GM12878 (cell line): ENCODE data around the gene NOP14. TPM values are rescaled to one million over a fixed set of nuclear protein-coding genes. Genes with fewer than 3 reads are reported as not detected.

Experiments
- ATAC-seq: fragments of 200-7000 bp; cut with Tn5 transposase; 3 replicates; pipeline ENCODE4 v1.9.1; 2020; ENCODE audit warnings: mild to moderate bottlenecking, moderate library complexity
- BruUV-seq: library from RNA; stranded (reverse); fragments of 400-500 nt; replicated peaks from 2 replicates; lab custom pipeline; 2021; lab: Mats Ljungman, UMichigan
- CTCF ChIA-PET: fragments of 300-600 bp; sonication (Branson Sonifier 250); formaldehyde crosslinking; extraction: SDS; loops from one replicate; lab custom pipeline; 2021; ENCODE audit warnings: inconsistent platforms; lab: Yijun Ruan, JAX
- POLR2A ChIA-PET: fragments of 350-600 bp; formaldehyde crosslinking; extraction: SDS; loops from one replicate; lab custom pipeline; 2021; ENCODE audit warnings: inconsistent platforms; lab: Charles Lee
- RAD21 ChIA-PET: fragments of 300-600 bp; sonication (Branson Sonifier 250); formaldehyde crosslinking; loops from one replicate; lab custom pipeline; 2023; ENCODE audit warnings: antibody characterized with exemption; ENCODE audit not compliant: unreplicated experiment; lab: Charles Lee
- SMC1A ChIA-PET: fragments of 300-600 bp; sonication (Branson Sonifier 250); formaldehyde crosslinking; loops from one replicate; lab custom pipeline; 2023; ENCODE audit not compliant: unreplicated experiment, uncharacterized antibody; lab: Charles Lee
- DNase-seq: peaks from one replicate; pipeline ENCODE4 v3.0.0-alpha.2; 2011; ENCODE audit warnings: low read depth, low spot score
- FAIRE-seq: peaks from 3 replicates; lab custom pipeline; 2011; peaks lifted over from hg19 to GRCh38; lab: Jason Lieb, UNC
- H2AFZ ChIP-seq: 2 replicates; pipeline ENCODE4 v1.6.0; 2011; ENCODE audit warnings: low read depth, low read length, control low read depth; ENCODE audit not compliant: control insufficient read depth
- H3K27ac ChIP-seq: 2 replicates; pipeline ENCODE4 v1.5.1; 2011; ENCODE audit warnings: control low read depth; ENCODE audit not compliant: control insufficient read depth, insufficient read depth
- H3K27me3 ChIP-seq, 2 experiments: replicated peaks in 1 of 2; 2 replicates each; pipeline versions ENCODE4 v1.6.0 to v1.6.1; 2011; ENCODE audit warnings: low read length in 1 of 2; ENCODE audit not compliant: control insufficient read depth in 2 of 2, insufficient read depth in 2 of 2
- H3K36me3 ChIP-seq, 2 experiments: 2 replicates each; pipeline ENCODE4 v1.5.1; 2011; ENCODE audit warnings: low read length in 1 of 2; ENCODE audit not compliant: control insufficient read depth in 2 of 2, insufficient read depth in 2 of 2
- H3K4me1 ChIP-seq: 2 replicates; pipeline ENCODE4 v1.6.1; 2011; ENCODE audit warnings: mild to moderate bottlenecking, low read length, moderate library complexity, mixed read lengths; ENCODE audit not compliant: control insufficient read depth, insufficient read depth
- H3K4me2 ChIP-seq: 2 replicates; pipeline ENCODE4 v1.6.0; 2011; ENCODE audit warnings: control low read depth; ENCODE audit not compliant: control insufficient read depth, insufficient read depth
- H3K4me3 ChIP-seq: fragments of 200-600 bp; sonication (generic); 2 replicates; pipeline ENCODE4 v1.5.1; 2016
- H3K79me2 ChIP-seq: 2 replicates; pipeline ENCODE4 v1.6.0; 2011; ENCODE audit warnings: low read length; ENCODE audit not compliant: control insufficient read depth, insufficient read depth
- H3K9ac ChIP-seq: 2 replicates; pipeline ENCODE4 v1.8.0; 2011; ENCODE audit warnings: low read length, control low read depth, mixed read lengths; ENCODE audit not compliant: control insufficient read depth, insufficient read depth
- H3K9me3 ChIP-seq: replicated peaks from 3 replicates; pipeline ENCODE4 v1.5.1; 2011; ENCODE audit warnings: mild to moderate bottlenecking, low read length; ENCODE audit not compliant: control insufficient read depth, insufficient read depth
- H4K20me1 ChIP-seq: 2 replicates; pipeline ENCODE4 v1.6.0; 2011; ENCODE audit not compliant: control insufficient read depth, insufficient read depth
- CHD2 ChIP-seq: IDR thresholded peaks from 2 replicates; pipeline ENCODE4 v1.6.1; 2011; ENCODE audit warnings: low read depth, low read length, improper control_type of control experiment, borderline replicate concordance
- HCFC1 ChIP-seq: fragments of 150-350 bp; IDR thresholded peaks from 2 replicates; pipeline ENCODE4 v1.6.1; 2014; ENCODE audit warnings: low read length
- HDAC6 ChIP-seq: fragments of 200-600 bp; sonication (generic); IDR thresholded peaks from one replicate; pipeline ENCODE4 v1.8.0; 2017; ENCODE audit warnings: antibody characterized with exemption; ENCODE audit not compliant: unreplicated experiment
- JUNB ChIP-seq: IDR thresholded peaks from 2 replicates; pipeline ENCODE4 v1.6.1; 2016; ENCODE audit warnings: antibody characterized with exemption, mild to moderate bottlenecking
- MTA3 ChIP-seq: IDR thresholded peaks from 2 replicates; pipeline ENCODE4 v1.6.1; 2012; ENCODE audit warnings: low read length, inconsistent platforms, borderline replicate concordance
- NR2F1 ChIP-seq: fragments of 450-650 bp; conservative IDR thresholded peaks from 2 replicates; pipeline ENCODE4 v1.6.1; 2017; ENCODE audit warnings: mild to moderate bottlenecking
- STAT1 ChIP-seq: fragments of 450-650 bp; conservative IDR thresholded peaks from 2 replicates; pipeline ENCODE4 v1.6.1; 2014; ENCODE audit warnings: antibody characterized with exemption, mild to moderate bottlenecking
- WRNIP1 ChIP-seq: IDR thresholded peaks from 2 replicates; pipeline ENCODE4 v1.6.1; 2011; ENCODE audit warnings: low read depth, low read length, improper control_type of control experiment, borderline replicate concordance
- ZBED1 ChIP-seq: IDR thresholded peaks from 2 replicates; pipeline ENCODE4 v1.6.1; 2016; ENCODE audit warnings: borderline replicate concordance
- ZNF384 ChIP-seq: IDR thresholded peaks from 2 replicates; pipeline ENCODE4 v1.6.1; 2012; ENCODE audit warnings: low read depth, mild to moderate bottlenecking, low read length, improper control_type of control experiment, borderline replicate concordance
- WGBS: methylation state at CpG from one replicate; pipeline ENCODE4 v1.1.6; 2016; ENCODE audit warnings: low lambda C conversion rate; ENCODE audit not compliant: insufficient replicate concordance, insufficient coverage; ENCODE audit errors: missing lambda C conversion rate; 5-methylcytosine and 5-hydroxymethylcytosine counted together
- in situ Hi-C: fragments of 300-500 bp; cut with MboI; formaldehyde crosslinking; loops from 9 replicates; pipeline ENCODE4 v1.14.3; 2018; ENCODE audit warnings: mixed read lengths
- intact Hi-C: fragments of 100-400 bp; cut with micrococcal nuclease; formaldehyde crosslinking; loops from one replicate; pipeline ENCODE4 v1.14.2; 2022; ENCODE audit not compliant: unreplicated experiment
- polyA plus RNA-seq, 11 experiments: library from polyadenylated mRNA; depleted of rRNA in 4 of 11; unstranded in 6 of 11; stranded (reverse) in 5 of 11; fragments of >200 nt; fragmentation: Nextera tagmentation in 4 of 11; fragmentation: Illumina TruSeq in 1 of 11; extraction: Ambion mirVana in 4 of 11; extraction: Trizol in 1 of 11; gene quantifications; 1 replicate in 1 of 11; 2 replicates in 10 of 11; pipeline versions ENCODE4 v1.2.1 to v1.2.3, GENCODE V29; 2011 to 2016; ENCODE audit warnings: inconsistent platforms in 2 of 11, missing spikeins in 2 of 11, low read depth in 1 of 11
- total RNA-seq, 4 experiments: library from RNA; depleted of rRNA in 3 of 4; stranded (reverse); fragments of >200 nt in 3 of 4; fragmentation: Illumina TruSeq in 1 of 4; extraction: Trizol in 1 of 4; gene quantifications; 2 replicates each; pipeline versions ENCODE4 v1.2.1 to v1.2.3, GENCODE V29; 2013 to 2021
- TF ChIP-seq, protein P1 (sequence below): IDR thresholded peaks from 2 replicates; pipeline ENCODE4 v1.6.1; 2012; ENCODE audit warnings: mild to moderate bottlenecking, low read depth, low read length
- TF ChIP-seq, protein P2 (sequence below): fragments of 450-650 bp; IDR thresholded peaks from 2 replicates; pipeline ENCODE4 v1.6.1; 2016; ENCODE audit warnings: mild to moderate bottlenecking
- TF ChIP-seq, protein P3 (sequence below): fragments of 450-650 bp; IDR thresholded peaks from 2 replicates; pipeline ENCODE4 v1.6.1; 2017; ENCODE audit warnings: borderline replicate concordance

Gene NOP14
- total and polyA plus RNA-seq, 10 of the 15 experiments (the other 5 are each of a cell fraction or from before 2014, with no cell fraction given) = 13.8 to 80.6 (median 49.7) TPM

DNA sequence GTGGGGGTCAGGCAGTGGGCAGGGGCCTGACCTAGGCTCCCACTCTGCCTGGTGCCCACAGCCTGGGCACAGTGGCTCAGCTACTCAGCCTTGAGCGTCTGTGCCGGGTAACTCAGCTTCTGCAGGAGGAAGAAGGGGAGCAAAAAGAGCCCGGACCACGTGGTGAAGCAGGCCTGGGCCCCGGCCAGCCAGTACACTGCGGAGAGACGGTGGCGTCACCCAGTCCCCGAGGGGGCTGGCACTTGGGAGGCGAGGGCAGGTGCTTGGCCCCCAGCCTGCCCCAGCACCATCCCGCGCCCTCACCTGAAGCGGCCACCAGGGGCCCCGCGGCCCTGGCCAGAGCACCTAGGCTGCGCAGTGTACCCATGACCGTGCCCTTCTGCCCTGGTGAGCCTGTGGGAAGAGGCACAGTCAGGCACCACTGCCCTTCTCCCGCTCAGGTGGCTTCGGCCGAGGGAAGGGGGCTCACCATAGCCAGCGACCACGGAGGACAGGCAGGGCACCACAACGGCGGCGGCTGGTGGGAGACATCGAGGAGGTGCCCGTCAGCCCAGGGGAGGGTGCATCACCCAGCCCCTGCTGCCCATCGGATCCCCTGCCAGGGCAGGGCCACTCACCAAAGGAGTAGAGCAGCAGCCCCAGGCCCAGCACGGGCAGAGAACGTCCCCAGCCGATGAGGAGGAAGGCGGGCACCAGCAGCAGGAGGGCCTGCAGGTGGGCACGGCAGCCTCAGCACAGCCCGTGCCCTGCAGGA is 32.3 kb downstream of the NOP14 start (continued):
- no peak for TF ChIP-seq MTA3
- TF ChIP-seq JUNB = no peak
- TF ChIP-seq, protein P1, sequence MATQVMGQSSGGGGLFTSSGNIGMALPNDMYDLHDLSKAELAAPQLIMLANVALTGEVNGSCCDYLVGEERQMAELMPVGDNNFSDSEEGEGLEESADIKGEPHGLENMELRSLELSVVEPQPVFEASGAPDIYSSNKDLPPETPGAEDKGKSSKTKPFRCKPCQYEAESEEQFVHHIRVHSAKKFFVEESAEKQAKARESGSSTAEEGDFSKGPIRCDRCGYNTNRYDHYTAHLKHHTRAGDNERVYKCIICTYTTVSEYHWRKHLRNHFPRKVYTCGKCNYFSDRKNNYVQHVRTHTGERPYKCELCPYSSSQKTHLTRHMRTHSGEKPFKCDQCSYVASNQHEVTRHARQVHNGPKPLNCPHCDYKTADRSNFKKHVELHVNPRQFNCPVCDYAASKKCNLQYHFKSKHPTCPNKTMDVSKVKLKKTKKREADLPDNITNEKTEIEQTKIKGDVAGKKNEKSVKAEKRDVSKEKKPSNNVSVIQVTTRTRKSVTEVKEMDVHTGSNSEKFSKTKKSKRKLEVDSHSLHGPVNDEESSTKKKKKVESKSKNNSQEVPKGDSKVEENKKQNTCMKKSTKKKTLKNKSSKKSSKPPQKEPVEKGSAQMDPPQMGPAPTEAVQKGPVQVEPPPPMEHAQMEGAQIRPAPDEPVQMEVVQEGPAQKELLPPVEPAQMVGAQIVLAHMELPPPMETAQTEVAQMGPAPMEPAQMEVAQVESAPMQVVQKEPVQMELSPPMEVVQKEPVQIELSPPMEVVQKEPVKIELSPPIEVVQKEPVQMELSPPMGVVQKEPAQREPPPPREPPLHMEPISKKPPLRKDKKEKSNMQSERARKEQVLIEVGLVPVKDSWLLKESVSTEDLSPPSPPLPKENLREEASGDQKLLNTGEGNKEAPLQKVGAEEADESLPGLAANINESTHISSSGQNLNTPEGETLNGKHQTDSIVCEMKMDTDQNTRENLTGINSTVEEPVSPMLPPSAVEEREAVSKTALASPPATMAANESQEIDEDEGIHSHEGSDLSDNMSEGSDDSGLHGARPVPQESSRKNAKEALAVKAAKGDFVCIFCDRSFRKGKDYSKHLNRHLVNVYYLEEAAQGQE = no peak
- TF ChIP-seq WRNIP1 = no peak
- TF ChIP-seq ZNF384 = no peak
- TF ChIP-seq STAT1 = no peak
- TF ChIP-seq NR2F1 = no peak

DNA sequence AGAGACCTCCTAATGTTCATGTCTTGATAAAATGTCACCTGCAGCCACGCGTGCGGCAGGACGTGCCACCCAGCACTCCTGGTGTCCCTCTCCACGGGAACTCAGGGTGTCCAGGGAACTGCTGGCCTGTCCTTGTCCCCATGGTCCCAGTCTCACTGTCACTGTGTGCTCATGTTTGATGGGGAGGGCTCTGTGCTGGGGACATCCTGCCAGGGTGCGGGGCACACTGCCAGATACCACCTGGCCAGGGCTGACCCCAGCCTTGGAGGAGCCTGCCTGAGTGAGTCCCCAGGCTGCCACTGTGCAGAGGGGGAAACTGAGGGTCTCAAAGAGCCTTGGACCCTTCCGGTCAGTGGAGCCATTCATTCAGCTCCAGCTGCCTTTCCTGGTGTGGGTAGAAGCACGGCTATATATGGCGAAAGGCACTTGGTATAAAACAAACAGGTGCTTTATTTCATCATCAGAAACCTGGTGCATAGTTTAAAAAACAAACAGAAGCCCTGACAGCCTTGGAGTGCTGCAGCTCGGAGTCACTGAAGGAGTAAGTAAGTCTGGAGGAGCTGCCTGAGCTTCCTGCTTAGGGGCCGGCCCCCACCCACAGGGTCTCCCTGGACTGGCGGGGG is 33.0 kb downstream of the NOP14 start:
- Histone ChIP-seq H3K79me2 (peaks cover 35% of the 10 kb centered on the region), H3K4me3 (no peak overlapping the region), H4K20me1 (no peaks in the 10 kb centered on the region), H3K27me3 (no peaks in the 10 kb centered on the region), H3K4me1 (peaks cover 18% of the 10 kb centered on the region), H3K9me3 (no peaks in the 10 kb centered on the region), H3K27ac (no peak overlapping the region), H3K9ac (no peak overlapping the region), H2AFZ (no peak overlapping the region), H3K4me2 (no peak overlapping the region), H3K36me3 (peaks cover 14 to 24% of the 10 kb centered on the region in 2 experiments)
- DNase-seq (no peak), FAIRE-seq (no peak), ATAC-seq (no peak)
- SMC1A ChIA-PET = no interaction called here
- POLR2A ChIA-PET = no interaction called here
- BruUV-seq = no TSS peak
- intact Hi-C loops (loop anchor here (5.0 kb wide), 2 partner anchors 78 to 168 kb away; no protein-coding TSS in a partner anchor), in situ Hi-C loops (loop anchor here (25.0 kb wide), 1 partner anchor 168 kb away; the partner anchor contains the start of gene TNIP2)
- CTCF ChIA-PET = no interaction called here
- 87% methylated on average over 12 of the region's 12 CpGs for WGBS
- RAD21 ChIA-PET = no interaction called here
- TF ChIP-seq, protein P2, sequence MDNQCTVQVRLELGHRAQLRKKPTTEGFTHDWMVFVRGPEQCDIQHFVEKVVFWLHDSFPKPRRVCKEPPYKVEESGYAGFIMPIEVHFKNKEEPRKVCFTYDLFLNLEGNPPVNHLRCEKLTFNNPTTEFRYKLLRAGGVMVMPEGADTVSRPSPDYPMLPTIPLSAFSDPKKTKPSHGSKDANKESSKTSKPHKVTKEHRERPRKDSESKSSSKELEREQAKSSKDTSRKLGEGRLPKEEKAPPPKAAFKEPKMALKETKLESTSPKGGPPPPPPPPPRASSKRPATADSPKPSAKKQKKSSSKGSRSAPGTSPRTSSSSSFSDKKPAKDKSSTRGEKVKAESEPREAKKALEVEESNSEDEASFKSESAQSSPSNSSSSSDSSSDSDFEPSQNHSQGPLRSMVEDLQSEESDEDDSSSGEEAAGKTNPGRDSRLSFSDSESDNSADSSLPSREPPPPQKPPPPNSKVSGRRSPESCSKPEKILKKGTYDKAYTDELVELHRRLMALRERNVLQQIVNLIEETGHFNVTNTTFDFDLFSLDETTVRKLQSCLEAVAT = no peak
- TF ChIP-seq, protein P3, sequence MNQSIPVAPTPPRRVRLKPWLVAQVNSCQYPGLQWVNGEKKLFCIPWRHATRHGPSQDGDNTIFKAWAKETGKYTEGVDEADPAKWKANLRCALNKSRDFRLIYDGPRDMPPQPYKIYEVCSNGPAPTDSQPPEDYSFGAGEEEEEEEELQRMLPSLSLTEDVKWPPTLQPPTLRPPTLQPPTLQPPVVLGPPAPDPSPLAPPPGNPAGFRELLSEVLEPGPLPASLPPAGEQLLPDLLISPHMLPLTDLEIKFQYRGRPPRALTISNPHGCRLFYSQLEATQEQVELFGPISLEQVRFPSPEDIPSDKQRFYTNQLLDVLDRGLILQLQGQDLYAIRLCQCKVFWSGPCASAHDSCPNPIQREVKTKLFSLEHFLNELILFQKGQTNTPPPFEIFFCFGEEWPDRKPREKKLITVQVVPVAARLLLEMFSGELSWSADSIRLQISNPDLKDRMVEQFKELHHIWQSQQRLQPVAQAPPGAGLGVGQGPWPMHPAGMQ = no peak
- no peak for TF ChIP-seq HDAC6
- TF ChIP-seq HCFC1 = no peak
- no peak for TF ChIP-seq CHD2
- no peak for TF ChIP-seq ZBED1
